Activated T-cell treated with anti-CD3 and anti-CD28 coated beads for 4 hours (primary cell): ENCODE data around the gene CCDC74B.
"Not testable (repeated sequence)": the region's sequence is repeated elsewhere in the genome, so short reads cannot be mapped to it uniquely, and the experiment has no call there.

Experiments
- DNase-seq: peaks from one replicate; pipeline ENCODE4 v3.0.0-alpha.2; 2020

CCDC74B gene

DNA sequence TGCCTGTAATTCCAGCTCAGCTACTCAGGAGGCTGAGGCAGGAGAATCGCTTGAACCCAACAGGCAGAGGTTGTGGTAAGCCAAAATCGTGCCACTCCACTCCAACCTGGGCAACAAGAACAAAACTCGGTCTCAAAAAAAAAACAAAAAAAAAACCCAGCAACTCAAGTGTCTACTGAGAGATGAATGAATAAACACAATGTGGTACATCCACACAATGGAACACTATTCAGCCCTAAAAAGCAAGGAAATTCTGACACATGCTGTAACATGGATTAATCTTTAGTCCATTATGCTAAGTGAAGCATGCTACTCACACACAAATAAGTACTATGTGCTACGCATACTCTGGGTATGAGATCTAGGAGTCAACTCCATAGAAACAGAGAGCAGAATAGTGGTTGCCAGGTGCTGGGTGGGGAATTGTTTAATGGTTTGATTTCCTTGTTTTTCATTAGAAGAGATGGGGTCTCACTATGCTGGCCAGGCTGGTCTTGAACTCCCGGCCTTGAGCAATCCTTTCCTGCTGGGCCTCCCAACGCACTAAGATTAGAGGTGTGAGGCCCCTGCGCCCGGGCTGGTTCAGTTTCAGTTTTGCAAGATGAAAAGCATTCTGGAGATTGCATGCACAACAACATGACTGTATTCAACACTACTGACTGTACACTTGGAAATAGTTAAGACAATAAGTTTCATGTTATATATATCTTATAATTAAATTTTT, 20.5 kb upstream of the CCDC74B start:
- no peak for DNase-seq

DNA sequence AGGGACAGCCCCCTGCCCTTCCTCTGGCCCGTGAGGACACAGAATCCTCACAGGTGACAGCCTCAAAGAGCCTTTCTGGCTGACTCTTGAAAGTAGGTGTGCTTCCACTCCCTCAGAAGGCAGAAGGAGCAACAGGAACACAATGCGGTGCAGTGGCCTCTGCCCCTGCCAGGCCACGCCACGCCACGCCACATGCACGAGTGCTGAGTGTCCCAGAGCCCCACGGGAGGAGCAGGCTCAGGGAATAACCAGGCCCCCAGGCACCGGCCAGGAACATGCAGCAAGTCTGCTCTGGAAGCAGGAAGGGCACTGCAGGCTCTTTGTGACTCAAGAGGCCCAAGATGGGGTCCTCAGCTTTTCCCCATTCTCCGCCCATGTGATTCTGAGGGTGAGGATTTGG, 18.1 kb upstream of the CCDC74B start:
- no peak for DNase-seq

DNA sequence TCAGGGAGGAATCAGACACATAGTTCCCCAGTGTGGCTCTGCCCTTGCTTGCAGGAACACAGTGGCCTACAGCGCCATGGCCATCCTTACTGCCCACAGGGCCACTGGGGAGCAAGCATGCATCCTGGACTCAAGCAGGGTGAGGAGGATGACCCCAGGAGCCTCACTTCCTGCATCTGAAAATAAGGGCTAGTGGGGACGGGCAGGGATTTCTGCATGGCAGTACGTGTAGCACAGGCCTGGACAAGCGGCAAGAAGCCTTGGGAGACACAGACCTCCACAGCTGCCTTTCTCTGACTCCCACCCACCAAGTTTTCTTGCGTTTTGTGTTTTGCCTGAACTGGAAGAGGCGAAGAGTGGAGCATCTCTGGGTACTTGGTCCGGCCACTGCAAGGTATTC, 17.6 kb upstream of the CCDC74B start:
- DNase-seq: not testable (repeated sequence)

DNA sequence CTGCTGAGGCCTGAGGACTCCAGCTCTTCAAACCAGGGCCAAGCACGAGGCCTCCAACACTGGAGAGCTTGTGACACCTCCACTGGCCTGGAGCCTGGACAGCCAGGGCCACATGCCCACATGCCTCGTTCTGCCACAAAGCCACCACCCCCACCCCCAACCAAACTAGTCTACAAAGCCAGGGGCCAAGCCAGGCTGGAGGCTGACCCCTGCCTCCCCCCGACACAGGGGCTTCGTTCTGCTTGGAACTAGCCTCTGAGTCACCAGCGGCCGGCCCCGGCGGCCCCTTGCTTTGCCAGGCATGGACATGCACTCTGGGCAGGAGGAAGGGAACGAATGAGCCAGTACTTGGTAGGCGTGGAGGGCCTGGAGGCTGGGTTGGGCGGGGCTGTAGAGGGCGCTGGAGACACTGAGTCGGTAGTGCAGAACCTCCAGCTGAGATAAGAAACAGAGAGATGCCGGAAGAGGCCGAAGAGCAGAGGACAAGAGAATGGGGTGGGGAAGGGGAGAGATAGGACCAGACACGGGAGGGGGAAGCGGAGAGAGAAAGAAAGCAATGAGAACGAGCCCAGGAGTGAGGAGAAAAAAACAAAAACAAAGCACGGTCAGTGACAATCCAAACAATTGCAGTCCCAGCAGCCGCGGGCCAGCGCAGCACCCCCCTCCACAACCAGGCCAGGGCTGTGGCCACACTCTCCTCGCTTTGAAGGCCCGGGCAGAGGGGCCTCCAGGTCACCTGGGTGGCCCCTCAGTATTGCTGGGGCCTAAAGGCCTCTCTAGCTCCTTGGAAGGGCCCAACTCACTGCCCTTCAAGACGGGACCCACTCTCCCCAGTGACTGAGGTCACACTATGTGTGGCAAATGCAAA, 16.2 kb upstream of the CCDC74B start:
- not testable (repeated sequence) for DNase-seq

DNA sequence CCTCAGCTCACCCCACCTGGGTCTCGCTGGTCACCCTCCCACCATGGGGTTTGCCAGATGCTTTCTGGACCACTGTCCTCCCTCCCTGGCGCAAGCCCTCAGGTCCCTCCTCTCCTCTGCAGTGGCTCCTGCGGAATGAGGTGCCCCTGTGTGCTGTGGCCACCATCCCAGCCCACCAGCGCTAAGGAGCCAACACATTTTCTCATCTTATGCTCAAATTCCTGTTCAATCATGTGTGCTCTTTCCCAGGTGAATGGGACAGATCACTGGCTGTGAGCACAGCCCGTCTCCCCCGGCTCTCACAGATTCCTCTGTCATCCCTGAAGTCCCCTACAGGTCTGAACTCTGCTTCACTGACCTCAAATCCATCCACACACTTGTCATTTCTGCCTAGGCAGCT, 15.2 kb upstream of the CCDC74B start:
- DNase-seq: no peak

DNA sequence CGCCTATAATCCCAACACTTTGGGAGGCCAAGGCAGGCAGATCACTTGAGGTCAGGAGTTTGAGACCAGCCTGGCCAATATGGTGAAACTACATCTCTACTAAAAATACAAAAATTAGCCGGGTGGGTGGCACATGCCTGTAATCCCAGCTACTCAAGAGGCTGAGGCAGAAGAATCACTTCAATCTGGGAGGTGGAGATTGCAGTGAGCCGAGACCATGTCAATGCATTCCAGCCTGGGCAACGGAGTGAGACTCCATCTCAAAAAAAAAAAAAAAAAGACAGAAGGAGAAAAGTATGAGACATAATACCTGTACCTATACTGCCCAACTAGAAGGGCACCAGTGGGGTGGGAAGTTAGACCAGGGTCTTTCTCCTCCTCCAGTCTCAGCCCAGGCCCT, 14.5 kb upstream of the CCDC74B start:
- DNase-seq: not testable (repeated sequence)

DNA sequence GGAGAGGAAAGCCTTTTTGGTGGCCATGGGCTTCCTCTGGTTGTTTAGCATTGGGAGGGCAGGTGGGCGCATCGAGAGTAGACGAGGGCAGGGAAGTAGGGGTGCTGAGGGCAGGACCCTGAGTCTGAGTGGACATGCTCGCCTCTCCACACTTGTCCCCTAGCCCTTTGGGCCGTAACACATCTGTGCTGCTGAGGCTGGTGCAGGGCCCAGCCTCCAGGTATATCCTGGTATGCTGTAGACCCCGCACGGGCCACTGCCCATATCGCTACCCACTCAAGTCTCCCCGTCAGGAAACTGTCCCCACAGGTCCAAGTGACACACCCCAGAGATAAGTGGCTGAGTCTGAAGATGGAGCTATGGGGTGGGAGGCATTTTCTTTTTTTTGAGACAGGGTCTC, 13.7 kb upstream of the CCDC74B start:
- DNase-seq: no peak

DNA sequence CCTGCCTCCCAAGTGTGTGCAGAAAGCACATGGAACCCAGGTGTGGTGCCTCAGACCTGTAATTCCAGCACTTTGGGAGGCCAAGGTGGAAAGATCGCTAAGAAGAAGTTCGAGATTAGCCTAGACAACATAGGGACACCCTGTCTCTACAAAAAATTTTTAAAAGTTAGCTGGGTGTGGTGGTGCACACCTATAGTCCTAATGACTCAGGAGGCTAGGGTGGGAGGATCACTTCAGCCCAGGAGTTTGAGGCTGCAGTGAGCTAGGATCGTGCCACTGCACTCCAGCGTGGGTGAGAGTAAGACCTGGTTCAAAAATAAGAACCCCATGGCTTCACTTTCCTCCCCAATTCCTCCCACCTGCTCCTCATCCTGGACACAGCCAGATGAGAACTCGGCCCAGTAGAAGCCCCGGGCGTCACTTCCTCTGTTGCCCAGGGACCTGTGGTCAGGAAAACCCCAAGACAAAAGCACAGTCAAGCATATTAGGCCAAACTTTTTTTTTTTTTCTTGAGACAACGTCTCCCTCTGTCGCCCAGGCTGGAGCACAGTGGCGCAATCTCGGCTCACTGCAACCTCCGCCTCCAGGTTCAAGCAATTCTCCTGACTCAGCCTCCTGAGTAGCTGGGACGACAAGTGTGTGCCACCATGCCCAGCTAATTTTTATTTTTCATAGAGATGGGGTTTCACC, 13.1 kb upstream of the CCDC74B start:
- DNase-seq: not testable (repeated sequence)

DNA sequence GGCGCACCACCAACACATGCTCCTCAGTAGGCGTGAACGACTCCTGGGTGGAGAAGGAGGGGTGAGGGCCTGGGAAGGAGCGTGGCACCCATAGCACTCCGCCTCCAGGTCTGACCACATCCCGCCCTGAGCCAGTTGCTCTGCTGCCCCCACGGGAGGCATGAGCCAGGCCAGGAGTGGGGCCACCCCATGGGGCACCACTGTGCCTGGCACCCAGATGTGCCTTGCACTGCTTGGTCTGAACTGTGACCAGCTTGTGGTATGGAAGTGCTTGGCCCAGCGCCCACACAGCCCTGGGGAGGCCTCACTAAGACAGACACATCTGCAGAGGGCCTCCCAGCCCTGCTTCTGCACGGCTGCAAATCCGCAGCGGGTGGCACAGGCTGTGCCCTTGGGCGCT, 12.4 kb upstream of the CCDC74B start:
- not testable (repeated sequence) for DNase-seq

DNA sequence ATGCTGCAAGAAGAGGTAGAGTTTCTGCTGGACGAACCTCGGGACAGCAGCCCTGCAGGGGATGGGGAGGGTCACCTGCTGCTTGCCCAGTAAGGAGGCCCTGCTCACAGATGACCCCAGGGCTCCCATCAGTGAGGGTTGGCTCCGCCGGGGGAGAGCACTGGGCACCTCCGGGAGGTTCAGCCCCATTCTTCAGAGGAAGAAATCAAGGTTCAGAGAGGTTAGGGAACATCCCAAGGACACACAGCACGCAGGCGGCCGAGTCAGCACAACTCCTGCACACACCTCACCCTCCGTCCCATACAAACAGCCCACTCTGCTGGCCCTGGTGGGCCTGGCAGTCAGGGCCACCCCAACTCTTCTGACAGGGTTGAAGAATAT, 11.7 kb upstream of the CCDC74B start:
- no peak for DNase-seq

DNA sequence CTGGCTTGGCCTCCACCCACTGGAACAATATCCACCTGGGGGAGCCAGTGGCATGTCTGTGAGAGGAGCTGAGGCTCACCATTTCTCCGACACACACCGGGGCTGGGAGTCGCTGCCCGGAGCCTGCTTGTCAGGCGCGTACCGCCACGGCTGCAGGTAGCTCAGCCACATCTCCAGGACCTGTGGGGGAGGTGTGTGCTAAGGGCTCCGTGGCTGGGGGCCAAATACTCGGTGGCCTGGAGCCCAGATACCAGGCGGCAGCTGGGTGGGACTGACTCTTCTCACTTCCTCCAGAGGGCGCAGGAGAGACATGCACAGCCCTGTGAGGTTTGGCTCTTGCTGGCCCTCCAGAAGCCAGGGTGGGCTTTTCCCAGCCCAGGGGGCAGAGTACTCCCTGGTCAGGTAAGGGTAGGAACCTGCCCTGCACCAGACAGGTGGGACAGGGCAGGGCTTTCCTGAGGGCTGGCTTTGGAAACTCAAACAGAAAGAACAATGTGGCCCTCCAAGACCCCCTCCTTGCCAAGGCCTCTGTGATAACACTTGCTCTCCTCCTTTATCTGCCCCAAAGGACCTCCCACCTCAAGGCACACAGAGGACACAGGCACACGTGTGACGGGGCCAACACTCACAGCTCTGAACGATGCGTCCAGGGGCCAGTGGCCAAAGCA, 11.2 kb upstream of the CCDC74B start:
- DNase-seq: not testable (repeated sequence)

DNA sequence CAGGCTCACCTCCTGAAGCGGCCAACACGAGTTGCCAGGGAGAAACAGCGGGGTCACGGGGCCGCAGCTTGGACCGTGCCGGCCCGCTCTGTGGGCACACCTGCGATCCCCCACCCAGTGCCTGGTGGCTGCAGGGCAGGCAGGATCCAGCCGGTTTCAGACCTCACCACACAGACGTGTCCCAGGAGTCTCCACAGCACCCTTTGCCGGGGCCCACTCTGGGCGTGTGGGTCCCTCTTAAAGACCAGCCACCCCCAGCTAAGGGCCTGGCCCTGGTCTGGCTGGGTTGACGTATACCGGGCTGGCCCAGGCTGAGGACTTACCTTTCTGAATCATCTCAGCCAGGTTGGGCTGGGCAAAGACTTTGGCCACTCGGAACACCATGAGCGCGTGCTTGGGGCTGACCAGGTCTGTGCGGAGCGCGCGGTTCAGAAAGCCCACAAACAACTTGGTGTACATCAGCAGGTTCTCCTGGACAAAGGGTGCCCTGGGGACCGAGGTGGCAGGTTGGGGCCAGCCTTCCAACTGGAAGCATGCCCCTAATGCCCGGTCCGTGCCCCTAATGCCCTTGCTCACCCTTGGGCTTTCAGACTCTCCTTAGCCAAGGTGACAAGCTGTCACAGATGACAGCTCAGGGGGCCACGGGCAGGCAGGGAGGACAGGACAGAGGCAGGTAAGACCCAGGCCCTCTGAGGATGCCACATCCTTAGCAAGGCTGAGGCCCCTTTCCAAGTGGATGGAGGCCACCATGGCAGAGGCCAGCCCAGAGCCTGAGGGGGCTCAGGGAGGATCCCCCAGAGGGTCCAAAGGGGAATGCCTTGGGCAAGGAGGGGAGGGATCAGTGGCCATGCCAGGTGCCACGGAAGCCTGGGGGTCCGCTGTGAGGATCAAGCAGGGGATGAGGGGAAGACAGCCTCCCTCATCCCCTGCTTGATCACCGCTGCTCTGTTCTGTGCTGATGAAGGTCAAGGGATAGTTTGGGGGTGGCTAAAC, 10.2 kb upstream of the CCDC74B start:
- DNase-seq: no peak

DNA sequence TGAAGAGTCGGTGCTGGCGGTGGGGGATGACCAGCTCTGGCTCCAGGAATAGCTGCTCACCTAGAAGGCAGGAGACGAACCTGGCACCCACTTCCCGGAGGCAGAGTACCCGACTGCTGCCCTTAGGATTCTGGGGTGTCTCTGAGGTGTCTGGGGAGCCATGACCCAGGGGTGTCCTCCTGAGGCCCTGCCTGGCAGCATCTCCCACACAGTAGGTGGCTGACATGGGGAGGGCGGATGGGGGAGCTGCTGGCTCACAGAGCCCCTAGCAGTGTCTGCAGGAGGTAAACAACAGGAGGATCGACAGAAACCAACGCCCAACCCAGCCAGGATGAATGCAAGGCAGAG, 9.5 kb upstream of the CCDC74B start:
- DNase-seq: not testable (repeated sequence)

DNA sequence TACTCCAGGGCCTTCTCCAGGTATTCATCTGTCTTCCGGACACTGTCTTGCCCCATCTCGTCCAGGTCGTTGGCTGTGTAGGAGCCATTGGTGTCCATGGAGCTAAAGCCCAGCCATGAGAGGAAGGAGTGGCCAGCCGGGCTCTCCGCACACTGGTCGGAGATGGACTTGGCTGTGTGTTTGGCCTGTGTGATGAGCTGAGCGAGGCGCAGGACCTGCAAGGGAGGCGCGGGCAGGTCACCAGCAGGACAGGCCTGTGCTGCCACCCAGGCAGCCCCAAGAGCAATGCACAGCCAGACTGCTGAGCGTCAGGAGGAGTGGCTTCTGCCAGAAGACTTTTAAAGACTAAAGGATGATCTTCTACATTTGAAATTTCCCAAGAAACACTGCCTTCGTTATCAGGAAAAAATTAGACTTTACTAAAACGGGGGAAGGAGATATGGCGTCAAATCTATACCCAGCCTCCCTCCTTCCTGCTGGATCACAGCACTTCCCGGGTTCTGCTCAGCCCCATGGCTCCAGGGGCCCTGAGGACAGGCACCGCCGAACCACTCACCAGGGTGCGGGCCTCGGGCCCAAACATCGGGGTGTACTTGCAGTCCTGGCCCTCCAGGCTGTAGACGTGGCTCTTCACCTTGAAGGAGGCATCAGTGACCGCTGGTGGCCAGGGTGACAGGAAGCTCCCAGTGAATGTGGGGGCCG, 9.0 kb upstream of the CCDC74B start:
- DNase-seq: not testable (repeated sequence)

DNA sequence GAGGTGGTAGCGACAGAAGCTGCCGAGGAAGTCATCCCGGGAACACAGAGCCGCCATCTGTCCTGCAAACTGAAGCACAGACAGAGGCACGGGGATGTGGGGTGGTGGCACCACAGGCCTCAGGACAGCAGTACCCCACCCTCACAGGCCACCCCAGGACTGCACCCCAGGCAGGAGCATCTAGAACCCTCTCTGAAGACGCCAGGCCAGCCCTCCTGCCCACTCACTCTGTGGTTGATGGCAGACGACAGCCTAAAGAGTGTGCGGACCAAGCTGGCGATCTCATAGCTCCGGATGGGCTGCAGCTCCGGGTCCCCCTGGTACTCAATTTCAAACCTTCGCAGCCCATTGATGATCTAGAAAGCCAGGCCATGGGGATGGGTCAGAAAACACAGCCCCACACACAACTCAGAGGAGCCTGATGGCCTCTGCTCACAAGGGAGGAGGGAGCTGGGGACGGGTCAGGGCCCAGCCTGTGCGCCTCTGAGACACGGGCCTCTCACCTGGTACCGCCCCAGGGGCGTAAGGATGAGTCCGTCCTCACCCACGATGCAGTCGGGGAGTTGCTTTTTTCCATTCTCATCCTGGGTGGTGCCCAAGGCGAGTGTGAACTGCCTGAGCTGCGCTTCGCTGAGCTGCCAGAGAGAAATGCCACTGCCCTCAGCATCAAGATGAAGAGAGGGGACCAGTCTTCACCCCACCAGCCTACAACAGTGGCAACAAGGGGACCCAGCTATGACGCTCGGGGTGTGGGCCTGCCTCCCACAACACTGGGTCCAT, 8.1 kb upstream of the CCDC74B start:
- no peak for DNase-seq

DNA sequence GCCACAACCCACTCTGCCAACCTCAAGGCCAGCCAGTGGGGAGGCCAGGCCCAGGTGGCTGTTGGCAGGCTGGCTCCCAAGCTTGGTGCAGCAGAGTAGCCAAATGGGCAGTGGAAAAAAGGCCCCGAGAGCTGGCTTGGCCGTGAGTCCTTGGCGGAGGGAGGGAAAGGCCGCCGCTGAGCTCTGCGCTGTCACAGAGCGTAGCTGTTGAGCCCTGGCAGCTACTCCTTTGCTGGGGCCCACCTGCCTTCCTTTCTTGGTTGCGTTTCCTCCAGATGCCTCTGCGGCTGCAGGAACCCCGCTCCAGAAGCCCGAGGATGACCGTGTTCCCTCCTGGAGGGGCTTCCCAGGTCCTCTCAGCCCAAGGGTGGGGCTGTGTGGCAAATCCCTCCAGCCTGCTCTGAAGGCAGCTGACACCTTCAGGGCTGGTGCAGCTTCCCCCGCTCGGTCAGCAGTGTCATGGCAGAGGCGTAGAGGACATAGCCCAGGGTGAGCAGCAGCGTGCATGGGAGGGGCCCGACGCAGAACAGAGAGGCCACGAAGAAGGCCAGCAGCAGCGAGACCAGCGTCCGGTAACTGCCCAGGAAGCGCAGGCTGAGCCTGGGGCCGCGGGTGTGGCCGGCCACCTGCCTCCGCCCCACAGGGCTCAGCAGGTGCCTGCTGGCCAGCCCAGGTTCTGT, 7.4 kb upstream of the CCDC74B start:
- not testable (repeated sequence) for DNase-seq

DNA sequence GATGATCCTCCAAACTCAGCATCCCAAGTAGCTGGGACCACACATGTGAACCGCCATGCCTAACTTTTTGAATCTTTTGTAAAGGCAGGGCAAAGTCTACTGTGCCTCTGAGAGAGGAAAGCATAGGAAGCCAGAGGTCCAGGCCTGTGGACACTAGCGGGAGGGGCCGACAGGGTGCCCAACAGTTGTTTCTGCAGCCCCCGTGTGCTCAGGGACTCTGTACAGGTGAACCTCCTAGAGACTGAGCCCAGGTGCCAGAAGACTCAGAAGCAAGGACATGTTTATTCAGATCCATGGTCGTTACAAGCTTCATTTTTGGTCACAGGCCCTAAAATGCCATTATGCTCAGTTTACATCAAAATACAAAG, 6.2 kb upstream of the CCDC74B start:
- not testable (repeated sequence) for DNase-seq

DNA sequence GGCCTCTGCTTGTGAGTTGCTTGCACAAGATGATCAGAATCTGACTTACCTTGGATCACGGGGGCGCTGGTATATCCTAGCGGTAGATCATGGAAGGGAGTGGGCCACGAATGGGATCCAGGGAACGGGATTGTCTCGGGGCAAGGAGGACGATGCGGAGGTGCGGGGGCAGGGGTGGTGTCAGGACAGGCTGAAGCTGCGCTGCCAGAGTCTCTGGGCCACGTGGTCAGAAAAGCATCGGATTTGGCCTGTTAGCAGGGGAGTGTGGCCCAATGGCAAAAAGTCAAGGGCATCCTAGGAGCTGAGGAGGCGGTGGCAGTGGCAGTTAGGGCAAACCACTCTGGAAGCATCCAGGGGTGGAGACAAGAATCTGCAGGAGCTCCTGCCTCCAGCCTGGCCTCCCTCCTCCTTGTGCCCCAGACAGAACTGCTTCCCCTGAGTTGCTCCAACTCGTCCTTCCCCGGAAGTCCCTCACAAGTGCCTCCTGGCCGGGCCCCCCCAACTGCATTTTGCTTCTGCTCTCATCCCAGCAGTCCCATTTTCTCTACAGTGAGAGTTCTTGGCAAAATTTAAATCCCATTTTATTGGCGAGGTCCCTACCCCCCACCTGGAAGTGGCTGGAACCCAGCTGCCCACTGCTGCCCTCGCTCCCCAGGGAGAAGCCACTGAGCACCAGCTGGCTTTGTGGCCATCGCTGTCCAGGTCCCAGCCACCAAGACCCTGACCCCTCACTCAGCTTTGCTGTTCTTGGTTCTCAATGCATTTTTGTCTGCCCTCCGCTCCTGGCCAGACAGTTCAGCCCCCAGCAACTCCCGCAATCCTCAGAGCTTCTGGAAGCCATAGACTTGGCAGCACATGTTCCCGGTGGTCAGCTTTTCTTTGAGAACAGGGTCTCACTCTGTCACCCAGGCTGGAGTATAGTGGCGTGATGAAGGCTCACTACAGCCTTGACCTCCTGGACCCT, 5.6 kb upstream of the CCDC74B start:
- no peak for DNase-seq

DNA sequence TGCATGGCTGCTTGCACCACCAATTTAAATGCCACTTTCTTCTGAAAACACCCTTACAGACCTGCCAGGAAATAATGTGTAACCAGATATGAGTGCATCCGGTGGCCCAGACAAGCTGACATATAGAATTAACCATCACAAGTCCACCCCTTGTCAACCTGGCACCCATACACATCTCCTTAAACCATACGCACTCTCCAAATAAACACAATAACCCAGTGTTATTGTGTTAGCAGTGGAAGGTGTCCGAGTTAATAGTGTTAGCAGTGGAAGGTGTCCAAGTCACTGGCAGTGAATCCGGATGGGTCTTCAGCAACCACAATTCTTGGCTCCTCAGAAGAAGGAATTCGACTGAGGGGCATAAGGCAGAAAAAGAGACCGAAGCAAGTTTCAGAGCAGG, 3.6 kb upstream of the CCDC74B start:
- DNase-seq: not testable (repeated sequence)
